ENCODE results near the gene PPFIBP1.

The PPFIBP1 gene

GRCh38 chr12:27493260-27493940 lies 30.6 kb upstream of the PPFIBP1 start:
- Histone ChIP-seq H3K4me2 (ENCODE audit: low read length) (no peak overlapping the region), H3K9ac (ENCODE audit: low read length) (no peak overlapping the region), H3K4me3 (ENCODE audit: low read length) (no peak overlapping the region), H2AFZ (ENCODE audit: low read depth, low read length) (no peak overlapping the region), H3K4me1 (ENCODE audit: low read length) (peaks cover 4% of the 10 kb centered on the region; the same call in 1 of the 2 replicates), H3K27me3 (ENCODE audit: low read depth, low read length) (no peaks in the 10 kb centered on the region), H3K36me3 (replicated peaks; ENCODE audit: low read depth, low read length) (no peaks in the 10 kb centered on the region), H3K79me2 (ENCODE audit: low read length) (no peaks in the 10 kb centered on the region), H3K9me3 (ENCODE audit: insufficient read depth, low read length) (no peaks in the 10 kb centered on the region), H3K27ac (ENCODE audit: low read length) (no peak overlapping the region), H4K20me1 (ENCODE audit: insufficient read depth, low read length) (no peaks in the 10 kb centered on the region)
- TF ChIP-seq EZH2phosphoT487 (IDR thresholded peaks at IDR 0.05; ENCODE audit: low read depth), result no peak
- no peak for TF ChIP-seq CTCF (IDR thresholded peaks at IDR 0.05; ENCODE audit: low read depth, low read length)

- Histone ChIP-seq H3K9ac (ENCODE audit: low read length) (no peak overlapping the region), H3K27me3 (ENCODE audit: low read depth, low read length) (no peaks in the 10 kb centered on the region; the same call in 1 of the 2 replicates), H3K9me3 (ENCODE audit: insufficient read depth, low read length) (no peaks in the 10 kb centered on the region), H3K4me3 (ENCODE audit: low read length) (no peak overlapping the region), H3K79me2 (ENCODE audit: low read length) (no peaks in the 10 kb centered on the region), H3K4me2 (ENCODE audit: low read length) (no peak overlapping the region), H3K4me1 (ENCODE audit: low read length) (peaks cover 4% of the 10 kb centered on the region; the same call in 1 of the 2 replicates), H2AFZ (ENCODE audit: low read depth, low read length) (no peak overlapping the region), H3K36me3 (replicated peaks; ENCODE audit: low read depth, low read length) (no peaks in the 10 kb centered on the region), H4K20me1 (ENCODE audit: insufficient read depth, low read length) (no peaks in the 10 kb centered on the region), H3K27ac (ENCODE audit: low read length) (no peak overlapping the region)
- TF ChIP-seq CTCF (IDR thresholded peaks at IDR 0.05; ENCODE audit: low read depth, low read length) (no peak), EZH2phosphoT487 (IDR thresholded peaks at IDR 0.05; ENCODE audit: low read depth) (no peak)
Measured at GRCh38 chr12:27497446-27497845, 26.6 kb upstream of the PPFIBP1 start.

GRCh38 chr12:27498149-27498548 lies 25.9 kb upstream of the PPFIBP1 start:
- H3K27ac ChIP-seq (ENCODE audit: low read length), result no peak overlapping the region
- no peak overlapping the region for H3K4me3 ChIP-seq (ENCODE audit: low read length)
- no peaks in the 10 kb centered on the region for H4K20me1 ChIP-seq (ENCODE audit: insufficient read depth, low read length)
- H3K4me1 ChIP-seq (ENCODE audit: low read length), result peaks cover 4% of the 10 kb centered on the region; the same call in 1 of the 2 replicates
- no peaks in the 10 kb centered on the region for H3K79me2 ChIP-seq (ENCODE audit: low read length)
- H3K4me2 ChIP-seq (ENCODE audit: low read length), result no peak overlapping the region
- no peaks in the 10 kb centered on the region for H3K9me3 ChIP-seq (ENCODE audit: insufficient read depth, low read length)
- H3K9ac ChIP-seq (ENCODE audit: low read length), result no peak overlapping the region
- TF ChIP-seq CTCF (IDR thresholded peaks at IDR 0.05; ENCODE audit: low read depth, low read length), result no peak
- no peak for TF ChIP-seq EZH2phosphoT487 (IDR thresholded peaks at IDR 0.05; ENCODE audit: low read depth)
- H3K27me3 ChIP-seq (ENCODE audit: low read depth, low read length), result no peaks in the 10 kb centered on the region; the same call in 1 of the 2 replicates
- no peak overlapping the region for H2AFZ ChIP-seq (ENCODE audit: low read depth, low read length)
- H3K36me3 ChIP-seq (replicated peaks; ENCODE audit: low read depth, low read length), result no peaks in the 10 kb centered on the region

GRCh38 chr12:27498761-27499160 lies 25.2 kb upstream of the PPFIBP1 start:
- Histone ChIP-seq H3K27me3 (ENCODE audit: low read depth, low read length) (no peaks in the 10 kb centered on the region; the same call in 1 of the 2 replicates), H3K4me2 (ENCODE audit: low read length) (no peak overlapping the region), H3K36me3 (replicated peaks; ENCODE audit: low read depth, low read length) (no peaks in the 10 kb centered on the region), H3K4me1 (ENCODE audit: low read length) (peaks cover 4% of the 10 kb centered on the region; the same call in 1 of the 2 replicates), H3K79me2 (ENCODE audit: low read length) (no peaks in the 10 kb centered on the region), H3K9ac (ENCODE audit: low read length) (no peak overlapping the region), H3K4me3 (ENCODE audit: low read length) (no peak overlapping the region), H3K9me3 (ENCODE audit: insufficient read depth, low read length) (no peaks in the 10 kb centered on the region), H3K27ac (ENCODE audit: low read length) (no peak overlapping the region), H2AFZ (ENCODE audit: low read depth, low read length) (no peak overlapping the region), H4K20me1 (ENCODE audit: insufficient read depth, low read length) (no peaks in the 10 kb centered on the region)
- TF ChIP-seq CTCF (IDR thresholded peaks at IDR 0.05; ENCODE audit: low read depth, low read length) (no peak), EZH2phosphoT487 (IDR thresholded peaks at IDR 0.05; ENCODE audit: low read depth) (no peak)

All from OCI-LY3 (cell line).